Body of pancreas (tissue), 4 donors: ENCODE measurements around the gene MLLT10. TPM values are rescaled to one million over a fixed set of nuclear protein-coding genes. Genes with fewer than 3 reads are reported as not detected.

Experiments
- ATAC-seq: fragments of 150-250 bp; one replicate; pipeline ENCODE4 v1.9.1; 2016
- DNase-seq, 4 donors: peaks; one replicate each; pipeline ENCODE4 v3.0.0-alpha.2; 2019
- H3K27ac ChIP-seq, 4 donors: fragments of 200-600 bp; sonication (generic); 1 replicate in 3 of 4; 2 replicates in 1 of 4; pipeline versions ENCODE4 v1.5.1 to v1.6.1; 2016 to 2019; ENCODE audit warnings: mild to moderate bottlenecking in 1 of 4, mixed read lengths in 1 of 4, moderate library complexity in 1 of 4
- H3K27me3 ChIP-seq, 2 donors: fragments of 200-600 bp; sonication (generic); one replicate each; pipeline ENCODE4 v1.6.0; 2016; ENCODE audit warnings: mild to moderate bottlenecking in 1 of 2
- H3K36me3 ChIP-seq, 2 donors: fragments of 200-600 bp; sonication (generic); replicated peaks in 1 of 2; 2 replicates each; pipeline ENCODE4 v1.5.1; 2016; ENCODE audit warnings: low read depth in 2 of 2; ENCODE audit not compliant: insufficient read depth in 1 of 2
- H3K4me1 ChIP-seq: fragments of 200-600 bp; sonication (generic); one replicate; pipeline ENCODE4 v1.6.0; 2016
- H3K4me3 ChIP-seq, 2 donors: fragments of 200-600 bp; sonication (generic); 1 replicate in 1 of 2; 2 replicates in 1 of 2; pipeline ENCODE4 v1.5.1; 2016 to 2019
- H3K9me3 ChIP-seq, 3 donors: fragments of 200-600 bp; sonication (generic); 1 replicate in 2 of 3; 2 replicates in 1 of 3; pipeline ENCODE4 v1.5.1; 2016
- POLR2A ChIP-seq, 3 donors: fragments of 450-650 bp; IDR thresholded peaks; one replicate each; pipeline ENCODE4 v1.6.1; 2016; ENCODE audit warnings: antibody characterized with exemption in 3 of 3, mild to moderate bottlenecking in 2 of 3
- WGBS, 2 donors: methylation state at CpG; one replicate each; pipeline ENCODE4 v1.1.5; 2017; 5-methylcytosine and 5-hydroxymethylcytosine counted together
- intact Hi-C: fragments of 100-400 bp; cut with DNase I; formaldehyde crosslinking; loops from one replicate; pipeline ENCODE4 v1.15.1; 2023
- total RNA-seq, 2 donors: library from RNA; depleted of rRNA; stranded (reverse); fragments of >200 nt; gene quantifications; one replicate each; pipeline ENCODE4 v1.1.0, GENCODE V29; 2016
- TF ChIP-seq, protein P1 (sequence below), 7 experiments: fragments of 450-650 bp in 4 of 7; fragments of 200-600 bp in 3 of 7; sonication (generic) in 3 of 7; IDR thresholded peaks; one replicate each; pipeline ENCODE4 v1.5.1; 2016 to 2019; ENCODE audit warnings: antibody characterized with exemption in 7 of 7

Gene MLLT10
- total RNA-seq, 2 donors from 2014 or later = 23.7 to 30.1 TPM

DNA sequence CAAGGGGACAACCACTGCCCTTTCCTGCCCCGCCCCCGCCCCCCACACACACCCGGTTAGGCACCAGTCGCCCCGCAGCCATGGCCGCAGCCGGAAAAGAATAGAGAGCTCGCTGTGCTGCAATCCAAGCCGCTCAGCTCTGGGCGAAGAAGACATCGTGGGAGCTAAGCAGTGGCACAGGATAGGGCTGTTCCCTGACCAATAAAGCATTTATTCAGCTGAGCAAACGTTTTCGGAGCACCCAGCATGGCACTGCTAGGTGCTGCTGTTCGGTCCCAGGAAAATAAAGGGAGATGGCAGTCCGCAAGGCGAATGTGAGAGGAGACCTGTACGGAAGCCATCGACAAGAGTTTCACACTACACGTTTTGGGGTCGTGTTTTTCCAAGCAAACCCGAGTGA, 26.9 kb upstream of the MLLT10 start:
- WGBS, 2 donors = 78 to 87% methylated on average over 21 of the region's 21 CpGs
- no peak for ATAC-seq
- Histone ChIP-seq H3K4me1 (no peaks in the 10 kb centered on the region), H3K27me3 (no peaks in the 10 kb centered on the region), H3K9me3 (no peaks in the 10 kb centered on the region), H3K36me3 (no peaks in the 10 kb centered on the region), H3K4me3 (no peak overlapping the region), H3K27ac (no peak overlapping the region)
- TF ChIP-seq, protein P1, sequence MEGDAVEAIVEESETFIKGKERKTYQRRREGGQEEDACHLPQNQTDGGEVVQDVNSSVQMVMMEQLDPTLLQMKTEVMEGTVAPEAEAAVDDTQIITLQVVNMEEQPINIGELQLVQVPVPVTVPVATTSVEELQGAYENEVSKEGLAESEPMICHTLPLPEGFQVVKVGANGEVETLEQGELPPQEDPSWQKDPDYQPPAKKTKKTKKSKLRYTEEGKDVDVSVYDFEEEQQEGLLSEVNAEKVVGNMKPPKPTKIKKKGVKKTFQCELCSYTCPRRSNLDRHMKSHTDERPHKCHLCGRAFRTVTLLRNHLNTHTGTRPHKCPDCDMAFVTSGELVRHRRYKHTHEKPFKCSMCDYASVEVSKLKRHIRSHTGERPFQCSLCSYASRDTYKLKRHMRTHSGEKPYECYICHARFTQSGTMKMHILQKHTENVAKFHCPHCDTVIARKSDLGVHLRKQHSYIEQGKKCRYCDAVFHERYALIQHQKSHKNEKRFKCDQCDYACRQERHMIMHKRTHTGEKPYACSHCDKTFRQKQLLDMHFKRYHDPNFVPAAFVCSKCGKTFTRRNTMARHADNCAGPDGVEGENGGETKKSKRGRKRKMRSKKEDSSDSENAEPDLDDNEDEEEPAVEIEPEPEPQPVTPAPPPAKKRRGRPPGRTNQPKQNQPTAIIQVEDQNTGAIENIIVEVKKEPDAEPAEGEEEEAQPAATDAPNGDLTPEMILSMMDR (IDR thresholded peaks at IDR 0.05) = no peak
- no peak for TF ChIP-seq POLR2A (IDR thresholded peaks at IDR 0.05)
- intact Hi-C loops = no loop called here
- no peak for DNase-seq

DNA sequence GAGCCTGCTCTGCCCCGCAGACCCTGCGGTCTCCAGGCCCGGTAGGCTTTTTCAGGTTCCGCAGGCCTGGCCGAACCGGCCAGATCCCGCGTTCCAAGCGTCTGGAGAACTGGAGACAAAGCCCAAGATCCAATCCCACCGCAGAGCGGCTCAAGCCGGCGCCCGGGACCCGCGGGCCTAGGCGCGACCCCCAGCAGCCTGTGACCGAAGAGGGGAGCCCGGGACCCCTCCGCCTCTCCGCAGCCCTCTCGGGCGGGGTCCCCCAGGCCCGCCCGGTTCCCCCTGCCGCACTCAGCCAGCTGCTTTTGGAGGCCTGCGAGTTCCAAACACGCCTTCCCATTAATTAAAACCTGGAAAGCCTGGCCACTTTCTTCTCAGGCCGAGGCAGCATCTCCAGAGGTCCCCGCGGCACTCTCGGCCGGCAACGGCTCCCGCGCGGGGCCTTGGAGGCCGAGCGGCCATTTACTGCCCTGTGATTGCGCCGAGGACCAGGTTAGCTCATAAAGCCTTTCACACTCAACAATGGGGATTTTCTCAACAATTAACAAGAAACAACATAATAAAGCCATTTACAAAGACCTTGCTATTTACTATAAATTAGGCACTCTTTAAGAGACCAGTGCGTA, 25.2 kb upstream of the MLLT10 start:
- H3K4me1 ChIP-seq = no peaks in the 10 kb centered on the region
- TF ChIP-seq, protein P1 (IDR thresholded peaks at IDR 0.05) = no peak
- TF ChIP-seq POLR2A (IDR thresholded peaks at IDR 0.05) = no peak
- no peak for DNase-seq
- WGBS, 2 donors = 84 to 93% methylated on average over 25 to 34 of the region's 43 CpGs
- H3K27me3 ChIP-seq = no peaks in the 10 kb centered on the region
- ATAC-seq = no peak
- H3K9me3 ChIP-seq = no peaks in the 10 kb centered on the region
- H3K27ac ChIP-seq = no peak overlapping the region
- intact Hi-C loops = no loop called here
- no peaks in the 10 kb centered on the region for H3K36me3 ChIP-seq
- no peak overlapping the region for H3K4me3 ChIP-seq

DNA sequence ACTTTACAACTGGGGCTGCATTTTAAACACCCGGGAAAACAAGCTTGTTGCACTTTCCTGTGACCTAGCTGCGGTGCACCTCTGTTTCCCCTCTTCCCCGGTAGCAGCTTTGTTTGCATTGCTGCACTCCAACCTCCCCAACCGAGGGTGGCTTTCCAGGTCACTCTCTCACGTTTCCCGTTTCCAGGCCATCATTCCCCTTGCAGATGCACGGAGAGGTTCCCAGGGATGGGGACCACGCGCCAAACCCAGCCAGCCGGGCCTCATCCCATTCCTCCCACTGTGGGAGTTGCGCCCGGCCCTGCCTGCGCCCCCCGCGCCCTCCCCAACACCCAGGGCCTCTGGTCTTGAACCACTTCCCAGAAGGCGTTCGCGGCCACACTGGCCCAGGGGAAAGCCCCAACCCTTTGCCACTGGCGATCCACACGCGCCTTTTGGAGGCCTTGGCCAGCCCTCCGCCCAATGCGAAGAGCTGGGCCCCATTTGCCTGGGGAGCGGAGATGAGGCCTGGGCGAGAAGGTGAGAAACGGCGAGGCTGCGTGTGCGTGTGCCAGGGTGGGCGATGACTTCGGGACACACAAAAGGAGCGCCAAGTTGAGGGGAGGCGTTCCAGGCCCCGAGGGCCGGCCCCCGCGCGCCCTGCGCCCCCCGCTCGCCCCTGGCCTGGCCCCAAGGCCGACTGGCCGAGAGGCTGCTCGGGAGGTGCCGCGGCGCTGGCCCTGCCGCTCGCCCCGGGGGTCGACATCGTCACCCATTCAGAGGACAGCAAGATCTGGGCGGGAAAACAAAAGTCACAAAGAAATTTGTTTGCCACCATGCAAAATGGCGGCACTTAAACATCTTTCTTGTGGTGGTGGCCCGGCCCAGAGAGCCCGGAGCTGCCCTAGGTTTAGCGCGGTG, 24.4 kb upstream of the MLLT10 start:
- DNase-seq (no peak), ATAC-seq (no peak)
- intact Hi-C loops = no loop called here
- Histone ChIP-seq H3K27ac (no peak overlapping the region), H3K36me3 (no peaks in the 10 kb centered on the region), H3K4me1 (no peaks in the 10 kb centered on the region), H3K27me3 (no peaks in the 10 kb centered on the region), H3K4me3 (no peak overlapping the region), H3K9me3 (no peaks in the 10 kb centered on the region)
- TF ChIP-seq, protein P1 (IDR thresholded peaks at IDR 0.05) = no peak
- TF ChIP-seq POLR2A (IDR thresholded peaks at IDR 0.05) = no peak
- 80 to 93% methylated on average over 39 to 58 of the region's 58 CpGs for WGBS, 2 donors

DNA sequence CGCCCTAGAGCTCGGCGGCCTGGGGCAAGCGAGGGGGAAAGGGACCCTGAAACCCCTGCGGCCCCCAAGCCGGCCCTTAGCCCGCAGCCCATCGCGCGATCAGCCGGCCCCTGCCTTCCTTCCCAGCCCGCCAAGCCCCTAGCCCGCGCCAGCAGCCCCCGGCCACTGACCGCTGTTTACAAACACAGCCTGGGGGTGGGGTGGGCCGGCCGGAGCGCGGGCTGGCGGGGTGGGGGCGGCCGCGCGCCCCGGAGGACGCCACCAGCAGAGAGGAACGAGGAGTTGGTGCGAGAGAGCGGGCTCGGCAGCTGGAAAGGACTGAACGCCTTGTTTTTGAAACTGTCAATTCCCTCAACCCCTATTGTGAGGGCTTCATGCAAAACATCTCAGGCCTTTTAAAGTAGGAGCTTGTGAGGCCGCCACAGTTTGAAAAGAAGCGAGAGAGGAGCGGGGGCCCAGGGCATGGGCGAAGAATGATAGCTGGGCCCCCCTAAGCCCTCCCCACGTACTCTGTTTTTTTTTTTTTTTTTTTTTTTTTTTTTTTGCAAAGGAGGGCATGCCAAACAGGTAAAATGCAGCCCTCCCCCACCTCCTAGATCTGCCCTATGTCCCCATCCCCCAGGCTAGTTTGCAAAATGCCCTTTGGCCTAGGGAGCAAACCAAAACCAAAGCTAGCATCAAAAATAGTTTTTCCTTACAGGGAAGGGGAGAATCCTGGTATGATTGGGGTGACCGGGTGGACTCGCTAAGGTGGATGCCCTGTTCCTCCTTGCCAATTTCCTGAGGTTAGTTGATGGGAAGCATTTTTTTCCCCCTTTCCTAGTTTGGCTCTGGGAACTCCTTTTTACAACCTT, 23.6 kb upstream of the MLLT10 start:
- no peaks in the 10 kb centered on the region for H3K4me1 ChIP-seq
- H3K9me3 ChIP-seq = no peaks in the 10 kb centered on the region
- TF ChIP-seq, protein P1 (IDR thresholded peaks at IDR 0.05) = no peak
- TF ChIP-seq POLR2A (IDR thresholded peaks at IDR 0.05) = no peak
- no peak for ATAC-seq
- WGBS, 2 donors = 54 to 70% methylated on average over 23 to 32 of the region's 39 CpGs
- H3K36me3 ChIP-seq = no peaks in the 10 kb centered on the region
- no peak for DNase-seq
- intact Hi-C loops = no loop called here
- H3K27me3 ChIP-seq = no peaks in the 10 kb centered on the region
- H3K27ac ChIP-seq = no peak overlapping the region
- no peak overlapping the region for H3K4me3 ChIP-seq
